ENCODE results near the gene DNM2. TPM values are rescaled to one million over a fixed set of nuclear protein-coding genes. Genes with fewer than 3 reads are reported as not detected.

Gene DNM2
- total RNA-seq, 3 donors from 2014 or later: 318 to 602 (median 562) TPM

DNA sequence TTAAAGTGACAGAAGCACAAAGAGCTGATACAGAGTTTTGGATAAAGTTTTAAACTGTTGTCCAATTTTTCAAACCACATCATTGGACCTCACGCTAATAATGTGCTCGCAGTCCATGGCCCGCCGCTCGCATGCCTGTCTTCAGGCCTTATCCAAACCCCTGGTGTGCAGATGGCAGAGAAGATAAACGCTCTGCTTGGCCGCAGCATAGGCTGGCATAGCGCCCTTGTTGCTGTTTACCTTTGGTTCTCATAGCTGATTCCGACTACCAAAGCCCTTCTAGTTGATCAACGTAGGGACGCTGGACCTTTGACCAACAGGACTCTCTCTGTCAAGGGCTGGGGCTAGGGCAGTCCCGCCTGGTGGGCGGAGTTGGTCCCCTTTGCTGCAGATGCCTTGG lies 40.1 kb upstream of the DNM2 start:
- TF ChIP-seq, protein P1, sequence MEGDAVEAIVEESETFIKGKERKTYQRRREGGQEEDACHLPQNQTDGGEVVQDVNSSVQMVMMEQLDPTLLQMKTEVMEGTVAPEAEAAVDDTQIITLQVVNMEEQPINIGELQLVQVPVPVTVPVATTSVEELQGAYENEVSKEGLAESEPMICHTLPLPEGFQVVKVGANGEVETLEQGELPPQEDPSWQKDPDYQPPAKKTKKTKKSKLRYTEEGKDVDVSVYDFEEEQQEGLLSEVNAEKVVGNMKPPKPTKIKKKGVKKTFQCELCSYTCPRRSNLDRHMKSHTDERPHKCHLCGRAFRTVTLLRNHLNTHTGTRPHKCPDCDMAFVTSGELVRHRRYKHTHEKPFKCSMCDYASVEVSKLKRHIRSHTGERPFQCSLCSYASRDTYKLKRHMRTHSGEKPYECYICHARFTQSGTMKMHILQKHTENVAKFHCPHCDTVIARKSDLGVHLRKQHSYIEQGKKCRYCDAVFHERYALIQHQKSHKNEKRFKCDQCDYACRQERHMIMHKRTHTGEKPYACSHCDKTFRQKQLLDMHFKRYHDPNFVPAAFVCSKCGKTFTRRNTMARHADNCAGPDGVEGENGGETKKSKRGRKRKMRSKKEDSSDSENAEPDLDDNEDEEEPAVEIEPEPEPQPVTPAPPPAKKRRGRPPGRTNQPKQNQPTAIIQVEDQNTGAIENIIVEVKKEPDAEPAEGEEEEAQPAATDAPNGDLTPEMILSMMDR (IDR thresholded peaks at IDR 0.05): no peak
- ATAC-seq (no peak), DNase-seq (no peak)
- no peak overlapping the region for H3K4me3 ChIP-seq
- no peaks in the 10 kb centered on the region for H3K4me1 ChIP-seq (ENCODE audit: low read depth)
- H3K9me3 ChIP-seq: no peaks in the 10 kb centered on the region
- intact Hi-C loops (cut with DNase I, micrococcal nuclease): no loop called here
- peaks cover 33% of the 10 kb centered on the region for H3K36me3 ChIP-seq (ENCODE audit: low read depth)

DNA sequence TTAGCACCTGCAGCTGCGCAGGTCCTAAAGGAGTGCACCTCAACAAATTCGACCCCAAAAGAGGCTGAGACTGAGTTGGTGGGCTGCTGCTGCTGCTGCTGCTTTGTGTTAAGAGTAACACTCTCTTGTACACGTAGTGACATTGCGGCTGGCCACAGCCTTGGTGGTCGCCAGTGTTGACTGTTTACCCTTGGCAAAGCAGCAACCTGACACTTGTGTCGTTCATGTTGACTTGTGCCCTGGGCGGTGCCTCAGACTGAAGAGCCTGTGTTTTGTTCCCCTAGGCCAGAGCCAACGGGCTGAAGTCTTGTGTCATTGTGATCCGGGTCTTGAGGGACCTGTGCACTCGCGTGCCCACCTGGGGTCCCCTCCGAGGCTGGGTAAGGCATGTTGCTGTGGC lies 39.1 kb upstream of the DNM2 start:
- Histone ChIP-seq H3K4me1 (ENCODE audit: low read depth) (no peaks in the 10 kb centered on the region), H3K9me3 (no peaks in the 10 kb centered on the region), H3K36me3 (ENCODE audit: low read depth) (peaks cover 40% of the 10 kb centered on the region), H3K4me3 (no peak overlapping the region)
- TF ChIP-seq, protein P1 (IDR thresholded peaks at IDR 0.05): no peak
- ATAC-seq: no peak
- intact Hi-C loops (cut with DNase I, micrococcal nuclease): no loop called here
- DNase-seq: no peak

DNA sequence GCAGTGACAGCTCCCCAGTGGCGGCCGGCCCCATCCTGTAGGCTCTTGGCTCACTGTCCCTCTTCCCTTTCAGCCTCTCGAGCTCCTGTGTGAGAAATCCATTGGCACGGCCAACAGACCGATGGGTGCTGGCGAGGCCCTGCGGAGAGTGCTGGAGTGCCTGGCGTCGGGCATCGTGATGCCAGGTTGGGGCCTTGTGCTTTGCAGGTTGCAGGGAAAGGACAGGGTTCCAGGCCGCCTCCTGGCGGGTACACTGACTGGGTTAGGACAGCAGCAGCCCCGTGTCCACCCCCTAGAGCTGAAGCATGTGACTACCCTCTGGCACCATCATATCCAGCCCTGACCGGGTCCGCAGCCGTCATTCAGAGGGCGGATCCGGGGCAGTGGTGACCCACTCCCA lies 38.1 kb upstream of the DNM2 start:
- DNase-seq (no peak), ATAC-seq (no peak)
- H3K36me3 ChIP-seq (ENCODE audit: low read depth): peaks cover 48% of the 10 kb centered on the region
- intact Hi-C loops (cut with DNase I, micrococcal nuclease): no loop called here
- no peak overlapping the region for H3K4me3 ChIP-seq
- TF ChIP-seq, protein P1 (IDR thresholded peaks at IDR 0.05): no peak
- H3K4me1 ChIP-seq (ENCODE audit: low read depth): no peaks in the 10 kb centered on the region
- no peaks in the 10 kb centered on the region for H3K9me3 ChIP-seq

DNA sequence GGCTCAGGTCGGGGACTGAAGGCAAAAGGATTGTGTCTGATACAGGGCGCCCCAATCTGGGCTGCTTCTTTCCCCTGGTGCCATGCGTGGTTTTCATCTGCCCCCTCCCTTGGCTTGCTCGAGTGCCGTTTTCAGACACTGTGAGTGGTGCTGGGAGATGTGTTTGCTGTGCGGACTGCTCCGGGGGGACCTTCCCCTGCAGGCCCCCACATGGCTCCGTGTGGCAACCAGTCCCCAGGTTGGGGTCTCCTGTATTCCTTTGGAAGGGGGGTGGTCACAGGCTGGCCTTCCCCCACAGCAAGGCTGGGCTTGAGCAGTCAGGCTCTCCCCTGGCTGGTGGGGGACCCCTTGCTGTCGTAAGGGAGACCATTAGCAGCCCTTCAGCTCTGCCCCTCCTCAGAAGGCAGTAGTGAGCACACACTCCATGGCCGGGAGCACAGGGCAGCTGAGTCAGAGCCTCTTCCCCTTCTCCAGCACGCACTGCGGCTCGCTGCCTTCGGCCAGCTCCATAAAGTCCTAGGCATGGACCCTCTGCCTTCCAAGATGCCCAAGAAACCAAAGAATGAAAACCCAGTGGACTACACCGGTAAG lies 37.2 kb upstream of the DNM2 start:
- TF ChIP-seq, protein P1 (IDR thresholded peaks at IDR 0.05): no peak
- Histone ChIP-seq H3K4me3 (no peak overlapping the region), H3K4me1 (ENCODE audit: low read depth) (no peaks in the 10 kb centered on the region), H3K9me3 (no peaks in the 10 kb centered on the region), H3K36me3 (ENCODE audit: low read depth) (peaks cover 49% of the 10 kb centered on the region)
- DNase-seq (no peak), ATAC-seq (no peak)
- intact Hi-C loops (cut with DNase I, micrococcal nuclease): no loop called here

DNA sequence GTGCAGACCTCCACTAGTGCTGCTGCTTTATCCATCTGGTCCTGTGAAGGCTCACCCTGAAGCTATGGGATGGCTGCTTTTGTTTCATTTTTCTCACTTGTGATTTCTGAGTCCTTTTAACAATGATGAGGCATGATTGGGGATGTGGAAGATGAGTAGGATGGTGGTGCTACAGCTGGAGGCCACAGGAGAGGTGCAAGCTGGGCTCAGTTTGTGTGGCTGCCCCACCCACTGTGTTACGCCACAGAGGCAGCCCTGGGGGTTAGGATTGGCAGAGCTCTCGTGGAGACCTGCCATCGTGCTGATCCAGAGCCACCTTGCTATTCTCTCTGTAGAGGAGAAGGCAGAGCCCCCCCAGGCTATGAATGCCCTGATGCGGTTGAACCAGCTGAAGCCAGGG lies 36.2 kb upstream of the DNM2 start:
- no peak for ATAC-seq
- H3K4me1 ChIP-seq (ENCODE audit: low read depth): no peaks in the 10 kb centered on the region

More for the DNA sequence above, 36.2 kb upstream of the DNM2 start:
- intact Hi-C loops (cut with DNase I, micrococcal nuclease): no loop called here
- H3K9me3 ChIP-seq: no peaks in the 10 kb centered on the region
- H3K36me3 ChIP-seq (ENCODE audit: low read depth): peaks cover 49% of the 10 kb centered on the region
- no peak overlapping the region for H3K4me3 ChIP-seq
- TF ChIP-seq, protein P1 (IDR thresholded peaks at IDR 0.05): no peak
- no peak for DNase-seq

Data from mucosa of descending colon (tissue), 3 donors.